GM18519 (cell line): ENCODE results near the gene WBP11.
"Not testable (repeated sequence)": the region's sequence is repeated elsewhere in the genome, so short reads cannot be mapped to it uniquely, and the experiment has no call there.

Experiments used
- ATAC-seq: cut with Tn5 transposase; IDR thresholded peaks from one replicate; pipeline ENCODE4 v1.9.1; 2021; ENCODE audit warnings: mild to moderate bottlenecking, moderate library complexity; ENCODE audit not compliant: unreplicated experiment, low FRiP score

WBP11 gene

GRCh38 chr12:14774074-14774905 is 29.0 kb downstream of the WBP11 start:
- peak; percentile 50 for ATAC-seq

- peak; percentile 9 for ATAC-seq
Observed at GRCh38 chr12:14773685-14774073, 29.6 kb downstream of the WBP11 start.

- ATAC-seq: no peak
Observed at GRCh38 chr12:14772946-14773345, 30.3 kb downstream of the WBP11 start.

GRCh38 chr12:14771651-14772137 is 31.6 kb downstream of the WBP11 start:
- ATAC-seq: no peak

DNA sequence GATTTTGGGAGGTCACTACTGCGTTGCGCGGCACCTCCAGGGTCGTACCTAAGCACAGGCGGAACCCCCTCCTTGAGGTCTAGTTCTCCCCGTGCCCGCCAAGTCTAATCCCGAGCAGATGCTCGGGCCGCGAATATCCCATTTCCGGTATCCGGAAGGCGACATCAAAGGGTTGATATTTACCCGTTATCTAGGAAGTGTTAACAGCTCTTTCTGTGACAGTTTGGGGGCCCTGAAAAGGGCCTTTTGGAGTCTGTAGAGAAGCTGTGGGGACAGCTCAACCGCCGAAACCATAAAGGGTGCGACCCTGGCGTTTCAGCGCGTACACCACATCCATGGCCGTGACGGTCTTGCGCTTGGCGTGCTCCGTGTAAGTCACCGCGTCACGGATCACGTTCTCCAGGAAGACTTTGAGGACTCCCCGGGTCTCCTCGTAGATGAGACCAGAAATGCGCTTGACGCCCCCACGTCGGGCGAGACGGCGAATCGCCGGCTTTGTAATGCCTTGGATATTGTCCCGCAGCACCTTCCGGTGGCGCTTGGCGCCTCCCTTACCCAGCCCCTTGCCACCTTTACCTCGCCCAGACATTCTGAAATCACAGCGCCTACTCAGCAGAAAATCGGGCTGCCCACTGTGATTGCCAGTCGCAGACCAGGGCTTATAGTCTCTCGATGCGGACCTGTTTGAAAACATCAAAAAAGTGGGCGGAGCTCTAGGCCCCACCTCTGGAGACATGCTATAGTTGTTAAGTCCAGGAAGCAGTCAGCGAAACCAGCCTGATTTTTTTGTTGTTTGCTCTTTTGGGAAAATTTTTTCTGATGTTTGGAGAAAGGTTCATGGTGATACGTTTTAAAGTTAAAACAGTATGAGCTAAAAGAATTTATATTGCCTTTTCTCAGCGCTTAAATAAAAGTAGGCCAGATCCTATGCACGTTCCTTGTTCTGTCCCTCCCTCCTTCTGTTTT is 32.5 kb downstream of the WBP11 start:
- peak; percentile 19 for ATAC-seq

- peak; percentile 26 for ATAC-seq
Observed at GRCh38 chr12:14769969-14770495, 33.2 kb downstream of the WBP11 start.

DNA sequence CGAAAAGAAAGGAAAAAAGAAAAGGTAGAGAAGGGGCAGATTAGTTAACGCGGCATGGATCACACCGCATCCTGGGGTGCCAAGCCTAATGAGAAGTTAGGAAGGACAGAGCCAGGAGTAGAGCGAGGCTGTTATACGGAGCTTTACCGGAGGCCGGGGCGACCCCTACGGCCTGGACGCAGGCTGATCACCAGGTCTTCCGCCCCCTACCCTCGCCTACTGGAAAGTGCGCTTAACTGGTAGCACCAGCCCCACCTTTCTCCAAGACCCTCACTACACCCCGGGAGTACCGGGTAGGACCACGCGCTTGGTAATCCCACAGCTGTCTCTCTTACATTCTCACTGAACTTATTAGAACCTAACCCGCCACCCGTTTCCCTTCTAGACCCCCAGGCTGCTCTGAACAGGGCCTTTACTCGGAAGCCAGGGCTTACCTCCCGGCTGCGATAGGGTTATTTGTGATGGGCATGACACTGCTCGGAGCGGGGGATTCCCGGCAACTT is 33.8 kb downstream of the WBP11 start:
- ATAC-seq: peak; percentile 0

DNA sequence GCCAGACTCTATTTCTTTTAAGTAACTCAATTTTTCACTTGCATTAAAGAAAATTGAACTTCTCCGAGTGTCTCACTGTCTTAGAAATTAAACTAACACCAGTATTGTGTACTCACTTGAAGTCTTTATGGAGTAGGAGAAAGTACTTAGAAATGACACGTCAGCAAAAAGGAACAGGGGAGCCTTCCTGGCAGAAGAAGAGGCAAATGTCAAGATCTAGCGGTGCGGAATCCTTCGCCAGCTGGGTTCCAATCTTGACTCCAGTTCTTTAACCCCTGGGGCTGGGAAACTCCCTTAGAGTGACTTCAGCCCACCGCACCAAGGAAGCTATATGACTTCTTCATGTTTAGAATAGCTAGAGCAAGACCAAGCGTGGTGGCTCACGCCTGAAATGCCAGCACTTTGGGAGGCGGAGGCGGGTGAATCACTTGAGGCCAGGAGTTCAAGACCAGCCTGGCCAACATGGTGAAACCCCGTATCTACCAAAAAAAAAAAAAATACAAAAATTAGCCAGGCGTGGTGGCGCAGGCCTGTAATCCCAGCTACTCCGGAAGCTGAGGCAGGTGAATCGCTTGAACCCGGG is 34.4 kb downstream of the WBP11 start:
- ATAC-seq: no peak

GRCh38 chr12:14767617-14768016 is 35.7 kb downstream of the WBP11 start:
- ATAC-seq: no peak

DNA sequence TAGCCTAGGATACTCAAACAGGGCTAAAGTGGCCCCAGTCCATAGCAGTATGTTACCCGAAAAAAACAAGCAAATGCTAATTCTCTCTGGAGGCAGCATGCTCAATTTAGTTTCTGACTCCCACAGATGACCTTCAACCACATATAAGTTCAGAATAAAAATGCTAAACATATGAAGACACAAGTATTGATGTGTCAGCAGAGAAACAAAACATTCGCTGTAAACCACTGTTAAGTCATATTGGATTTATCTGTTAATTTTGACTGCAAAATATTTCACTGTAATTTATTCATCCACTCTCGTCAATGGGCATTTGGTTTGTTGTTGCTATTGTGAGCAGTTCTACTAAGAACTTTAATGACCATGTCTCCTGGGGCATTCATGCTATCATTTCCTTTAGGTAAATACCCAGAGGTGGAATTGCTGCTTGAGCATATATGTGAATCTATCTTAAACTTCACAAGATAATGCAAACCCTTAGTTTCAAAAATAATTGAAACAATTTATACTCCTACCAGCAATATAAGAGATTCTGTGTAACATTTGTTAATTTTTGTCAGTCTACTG is 36.5 kb downstream of the WBP11 start:
- no peak for ATAC-seq

GRCh38 chr12:14766020-14766419 is 37.3 kb downstream of the WBP11 start:
- ATAC-seq: not testable (repeated sequence)

DNA sequence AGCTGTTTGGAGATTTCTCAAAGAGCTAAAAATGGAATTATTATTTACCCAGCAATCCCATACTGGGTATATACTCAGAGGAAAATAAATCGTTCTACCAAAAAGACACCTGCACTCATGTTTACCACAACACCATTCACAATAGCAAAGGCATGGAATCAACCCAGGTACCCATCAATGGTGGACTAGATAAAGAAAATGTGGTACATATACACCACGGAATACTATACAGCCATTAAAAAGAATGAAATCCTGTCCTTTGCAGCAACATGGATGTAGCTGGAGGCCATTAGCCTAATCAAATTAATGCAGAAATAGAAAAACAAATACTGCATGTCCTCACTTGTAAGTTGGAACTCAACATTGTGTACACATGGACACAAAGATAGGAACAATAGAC is 37.9 kb downstream of the WBP11 start:
- no peak for ATAC-seq

GRCh38 chr12:14759711-14760280 is 43.5 kb downstream of the WBP11 start:
- ATAC-seq: not testable (repeated sequence)

- ATAC-seq: no peak
Observed at GRCh38 chr12:14756334-14757143, 46.7 kb downstream of the WBP11 start.

DNA sequence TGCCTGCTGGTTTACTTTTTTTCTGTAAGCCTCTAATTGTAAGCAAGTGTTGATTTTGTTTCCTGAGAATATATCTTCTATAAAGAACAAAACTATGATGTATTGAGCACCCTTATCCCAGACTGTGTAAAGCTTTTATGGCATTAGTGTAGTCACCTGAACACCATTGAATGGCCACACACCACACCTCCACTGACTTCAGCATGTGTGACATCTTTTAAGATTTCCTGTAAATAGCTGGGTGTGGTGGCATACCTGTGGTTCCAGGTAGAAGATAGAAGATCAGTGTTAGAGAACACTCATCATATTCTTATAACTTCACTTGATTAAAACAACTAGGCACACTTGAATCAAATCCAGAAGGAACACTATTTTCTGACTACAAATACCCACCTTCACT is 51.3 kb downstream of the WBP11 start:
- no peak for ATAC-seq

GRCh38 chr12:14743061-14743460 is 60.2 kb downstream of the WBP11 start:
- no peak for ATAC-seq

DNA sequence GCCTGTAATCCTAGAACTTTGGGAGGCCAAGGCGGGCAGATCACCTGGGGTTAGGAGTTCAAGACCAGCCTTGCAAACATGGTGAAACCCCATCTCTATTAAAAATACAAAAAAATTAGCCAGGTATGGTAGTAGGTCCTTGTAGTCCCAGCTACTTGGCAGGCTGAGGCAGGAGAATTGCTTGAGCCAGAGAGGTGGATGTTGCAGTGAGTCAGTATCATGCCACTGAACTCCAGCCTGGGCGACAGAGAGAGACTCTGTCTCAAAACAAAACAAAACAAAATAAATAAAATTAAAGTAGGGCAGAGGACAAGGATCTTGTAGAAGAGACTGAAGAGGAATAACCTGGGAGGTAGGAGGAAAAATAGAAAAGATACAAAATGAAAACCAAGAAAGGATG is 61.3 kb downstream of the WBP11 start:
- ATAC-seq: no peak

GRCh38 chr12:14741153-14741552 is 62.1 kb downstream of the WBP11 start:
- ATAC-seq: no peak

GRCh38 chr12:14736441-14736840 is 66.8 kb downstream of the WBP11 start:
- ATAC-seq: not testable (repeated sequence)
